GM19043 (cell line): ENCODE results near the gene MAPKAPK2.
"Not testable (repeated sequence)": the region's sequence is repeated elsewhere in the genome, so short reads cannot be mapped to it uniquely, and the experiment has no call there.

Source experiments
- ATAC-seq: cut with Tn5 transposase; IDR thresholded peaks from one replicate; pipeline ENCODE4 v1.9.1; 2021; ENCODE audit warnings: low read depth; ENCODE audit not compliant: unreplicated experiment

The MAPKAPK2 gene

DNA sequence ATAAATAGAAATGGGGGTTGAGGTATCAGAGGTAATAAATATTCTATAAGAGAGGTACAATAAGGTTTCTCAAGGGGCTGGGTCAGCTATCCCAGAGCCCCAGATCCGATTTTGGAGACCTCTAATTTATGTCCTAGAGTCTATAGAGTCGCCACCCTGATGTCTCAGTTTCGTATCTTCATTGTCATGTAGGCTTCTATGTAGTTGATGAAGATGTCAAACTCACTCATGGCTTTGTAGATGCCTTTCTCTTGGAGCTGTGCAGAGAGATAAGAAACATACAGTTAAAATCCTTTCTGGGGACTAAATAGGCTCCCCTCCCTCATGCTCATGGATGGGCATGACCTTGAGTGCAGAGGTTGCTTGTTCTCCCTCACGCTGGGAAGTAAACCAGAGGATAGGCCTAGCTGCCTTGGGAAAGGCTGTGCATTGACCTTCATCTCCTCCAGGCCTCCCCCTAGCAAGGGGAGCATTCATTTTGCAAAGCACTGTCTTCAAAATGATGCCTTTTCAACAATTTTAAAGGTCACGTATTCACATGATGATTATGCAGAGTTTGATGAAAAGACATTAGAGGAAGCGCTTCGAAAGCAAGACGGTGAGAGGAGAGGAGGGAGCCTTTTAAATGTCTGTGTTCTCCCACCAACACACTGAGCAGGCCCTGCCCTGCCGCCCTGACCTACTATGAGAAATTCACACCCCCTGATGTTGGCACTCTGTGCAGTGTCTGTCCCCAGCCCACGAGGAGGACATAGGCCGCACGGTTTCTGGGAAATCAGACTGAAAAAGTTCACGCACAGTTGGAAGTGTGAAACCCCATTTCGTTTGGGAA lies 84.0 kb downstream of the MAPKAPK2 start:
- peak; percentile 5 for ATAC-seq

DNA sequence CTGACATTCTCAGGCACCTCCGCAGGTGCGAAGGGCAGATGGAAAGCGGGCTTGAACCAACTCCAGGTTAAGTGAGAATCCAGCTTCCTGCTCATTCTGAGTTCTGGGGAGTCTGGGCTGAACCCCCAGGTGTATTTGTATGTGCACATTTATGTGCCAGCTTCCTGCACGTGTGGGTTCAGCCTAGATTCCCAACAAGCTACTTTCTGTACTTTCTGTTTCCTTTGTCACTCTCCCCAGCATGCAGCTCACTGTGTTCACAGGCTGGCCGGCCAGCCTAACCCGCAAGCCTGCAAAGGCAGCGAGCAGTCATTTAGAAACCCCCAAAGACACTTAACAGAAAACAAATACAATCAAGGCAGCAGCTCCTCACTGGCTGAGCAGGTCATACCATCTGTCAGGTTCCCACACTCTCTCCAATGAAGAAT lies 84.6 kb downstream of the MAPKAPK2 start:
- peak; percentile 64 for ATAC-seq

DNA sequence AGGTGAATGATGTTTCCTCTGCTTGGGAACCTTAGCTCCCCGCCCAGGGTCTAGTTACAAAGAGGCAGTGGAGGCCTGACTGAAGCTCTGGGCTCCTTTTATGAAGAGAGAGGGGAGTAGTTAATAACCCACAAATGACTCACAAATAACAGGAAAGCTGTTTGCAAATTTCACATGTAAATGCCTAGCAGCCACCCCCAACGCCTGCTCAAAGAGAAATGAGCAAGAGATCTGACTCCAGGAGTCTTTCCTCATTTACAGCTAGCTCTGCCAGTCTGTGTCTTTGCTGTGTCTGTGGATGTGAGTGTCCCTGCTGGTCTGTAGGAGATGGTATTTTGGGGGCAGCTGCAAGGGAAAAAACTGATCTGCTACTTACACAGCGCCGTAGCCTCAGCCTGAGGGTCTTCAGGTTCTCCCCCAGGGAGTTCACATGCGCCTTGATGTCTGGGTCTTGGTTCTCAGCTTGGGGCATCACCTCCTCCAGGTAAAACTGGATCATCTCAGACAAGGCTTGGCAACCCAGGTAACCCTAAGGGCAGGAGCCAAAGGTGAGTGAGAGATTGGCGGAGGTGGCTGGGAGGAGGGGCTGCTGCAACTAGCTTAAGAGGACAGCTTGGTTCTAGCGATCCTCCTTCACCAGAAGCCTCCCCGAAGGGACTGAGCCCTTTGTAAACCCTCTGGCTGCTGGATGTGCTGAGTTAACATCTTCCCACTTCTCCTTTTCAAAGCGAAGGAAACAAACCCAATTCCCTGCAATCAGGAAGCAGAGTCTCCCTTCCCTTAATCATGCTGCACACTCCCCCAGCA lies 86.0 kb downstream of the MAPKAPK2 start, which contains the start of gene IL19:
Gene IL19 (plus strand): TSS at position 243 of the 807 bp plus-strand sequence. CDS start 65,890 bp downstream, outside the sequence.
- ATAC-seq, result no peak

DNA sequence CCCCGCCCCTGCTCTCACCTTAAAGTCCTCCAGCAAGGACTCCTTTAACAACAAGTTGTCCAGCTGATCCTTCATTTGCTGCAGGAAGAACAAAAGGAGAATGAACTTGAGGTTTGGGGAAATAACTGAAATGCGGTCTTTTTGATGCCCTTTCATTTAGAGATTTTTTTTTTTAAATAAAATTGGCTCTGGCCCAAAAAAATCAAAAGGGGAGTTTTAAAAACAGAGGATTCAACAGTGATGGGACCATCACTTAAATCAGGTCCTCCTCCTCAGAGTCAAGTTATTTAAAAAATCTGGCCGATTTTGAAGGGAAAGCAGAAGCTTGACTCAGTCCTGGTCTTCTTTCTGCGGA lies 86.6 kb downstream of the MAPKAPK2 start:
- ATAC-seq, result no peak

DNA sequence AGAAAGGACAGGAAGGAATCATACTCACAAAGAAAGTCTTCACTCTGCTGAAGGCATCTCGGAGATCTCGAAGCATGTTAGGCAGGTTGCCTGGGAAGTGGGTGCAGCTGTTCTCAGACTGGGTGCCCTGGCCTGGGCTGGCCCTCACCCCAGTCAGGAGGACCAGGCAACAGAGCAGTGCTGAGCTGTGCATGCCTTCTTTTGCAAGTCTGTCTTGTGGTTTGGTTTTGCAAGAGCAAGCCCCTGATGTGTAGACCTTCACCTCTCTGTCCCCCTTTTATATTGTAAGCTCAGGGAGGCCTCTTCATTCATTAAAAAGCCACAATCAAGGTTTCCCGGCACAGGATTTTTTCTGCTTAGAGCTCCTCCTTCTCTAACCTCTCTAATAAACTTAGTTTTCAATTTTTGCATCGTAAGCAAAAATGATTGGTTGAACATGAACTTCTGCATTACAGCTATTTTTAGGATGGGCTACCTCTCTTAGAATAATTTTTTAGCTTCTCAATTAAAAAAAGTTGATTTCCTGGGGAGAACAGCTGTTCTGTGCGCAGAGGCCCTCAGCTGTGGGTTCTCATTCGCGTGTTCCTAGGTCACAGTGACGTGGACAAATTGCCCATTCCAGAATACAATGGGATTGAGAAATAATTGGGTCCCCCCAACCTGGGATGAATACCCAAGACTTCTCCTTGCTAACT lies 87.7 kb downstream of the MAPKAPK2 start, which contains the start of gene IL10:
Gene IL10 (minus strand): TSS at position 252 of the 695 bp plus-strand sequence. CDS start 59 bp downstream, at position 193.
- no peak for ATAC-seq

DNA sequence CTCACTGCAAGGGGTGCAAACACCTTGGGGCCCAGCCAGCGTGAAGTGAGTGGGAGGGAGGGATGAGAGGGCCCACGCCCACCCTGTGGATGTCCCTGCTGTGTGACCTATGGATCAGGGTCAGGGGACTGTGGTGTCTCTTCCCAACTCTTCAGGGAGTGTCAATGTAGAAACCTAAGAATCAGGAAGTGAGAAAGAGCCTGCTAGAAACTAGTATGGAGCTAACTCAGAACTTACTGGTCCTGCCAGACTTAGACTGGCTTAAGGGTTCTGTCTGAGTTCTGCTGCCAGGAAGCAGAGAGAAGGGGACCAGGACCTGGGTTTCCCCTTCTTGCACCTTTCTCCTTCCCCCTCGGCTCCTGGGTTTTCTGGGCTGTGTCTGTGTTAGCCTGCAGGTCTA lies 89.4 kb downstream of the MAPKAPK2 start:
- no peak for ATAC-seq

DNA sequence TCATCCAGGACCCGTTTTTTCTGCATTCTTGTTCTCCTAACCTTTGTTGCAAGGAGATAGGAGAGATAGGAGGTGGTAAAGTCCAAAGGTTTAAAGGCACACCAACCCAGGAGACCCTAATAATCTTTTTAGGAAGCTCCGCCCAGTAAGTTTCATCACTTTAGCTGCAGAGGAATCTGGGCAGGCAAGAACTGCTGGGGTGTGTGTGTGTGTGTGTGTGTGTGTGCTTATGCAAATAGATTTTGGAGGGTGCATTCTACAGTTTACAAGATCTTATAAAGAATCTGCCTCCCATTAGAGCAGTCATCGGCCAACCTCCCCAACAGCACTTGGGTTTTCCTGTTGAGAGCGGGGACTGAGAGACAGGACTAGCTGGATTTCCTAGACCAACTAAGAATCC lies 91.5 kb downstream of the MAPKAPK2 start:
- ATAC-seq, result no peak

DNA sequence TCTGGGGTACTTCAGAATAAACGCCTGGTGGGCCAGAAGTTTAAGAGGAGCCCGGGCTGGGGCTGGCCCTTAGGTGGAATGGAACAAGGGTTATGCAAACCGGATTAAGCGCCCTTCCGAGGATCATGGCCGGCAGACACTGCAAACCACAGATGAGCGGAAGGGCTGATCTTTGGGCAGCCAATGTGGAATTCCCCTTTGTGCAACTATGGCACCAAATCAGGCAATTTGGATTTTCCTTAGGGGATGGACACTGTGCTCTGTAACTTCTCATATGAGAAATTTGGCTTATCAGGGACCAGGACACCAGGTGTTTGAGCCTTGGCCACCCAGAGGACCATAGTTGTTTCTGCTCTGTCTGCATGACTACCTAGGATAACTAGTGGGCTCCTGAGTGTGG lies 93.3 kb downstream of the MAPKAPK2 start:
- no peak for ATAC-seq

DNA sequence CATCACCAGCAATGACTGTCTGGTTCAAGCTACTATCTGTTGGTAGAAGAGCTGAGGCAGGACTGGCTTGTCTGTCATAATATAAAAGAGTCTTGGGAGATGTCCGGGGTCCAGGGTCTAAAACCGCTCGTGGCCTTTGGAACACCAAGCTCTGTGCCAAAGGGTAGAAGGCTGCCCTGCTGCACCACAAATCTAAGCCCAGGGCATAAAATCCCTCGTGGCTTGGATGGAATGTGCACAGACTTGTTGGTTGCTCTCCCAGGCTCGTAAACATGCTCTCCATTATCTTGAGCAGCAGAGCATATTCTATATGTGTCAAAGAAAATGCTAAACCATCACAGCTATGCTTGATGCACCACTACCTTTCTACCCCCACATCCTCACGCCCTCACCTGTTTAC lies 94.2 kb downstream of the MAPKAPK2 start:
- ATAC-seq, result not testable (repeated sequence)

DNA sequence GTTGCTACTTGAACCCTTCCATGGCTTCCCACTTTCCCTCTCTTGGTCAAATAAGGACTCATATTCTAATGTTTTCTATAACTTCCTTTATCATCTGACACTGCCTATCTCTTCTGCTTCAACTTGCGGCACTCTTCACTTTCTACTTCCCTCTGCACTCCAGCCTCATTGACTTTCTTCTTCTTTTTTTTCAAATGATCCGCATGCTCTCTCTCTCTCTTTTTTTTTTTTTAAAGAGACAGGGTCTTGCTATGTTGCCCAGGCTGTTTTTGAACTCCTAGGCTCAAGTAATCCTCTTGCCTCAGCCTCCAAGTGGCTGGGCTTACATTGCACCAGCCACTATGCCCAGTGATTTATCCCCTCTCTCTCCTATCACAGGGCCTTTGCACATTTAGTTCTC lies 94.9 kb downstream of the MAPKAPK2 start:
- no peak for ATAC-seq

DNA sequence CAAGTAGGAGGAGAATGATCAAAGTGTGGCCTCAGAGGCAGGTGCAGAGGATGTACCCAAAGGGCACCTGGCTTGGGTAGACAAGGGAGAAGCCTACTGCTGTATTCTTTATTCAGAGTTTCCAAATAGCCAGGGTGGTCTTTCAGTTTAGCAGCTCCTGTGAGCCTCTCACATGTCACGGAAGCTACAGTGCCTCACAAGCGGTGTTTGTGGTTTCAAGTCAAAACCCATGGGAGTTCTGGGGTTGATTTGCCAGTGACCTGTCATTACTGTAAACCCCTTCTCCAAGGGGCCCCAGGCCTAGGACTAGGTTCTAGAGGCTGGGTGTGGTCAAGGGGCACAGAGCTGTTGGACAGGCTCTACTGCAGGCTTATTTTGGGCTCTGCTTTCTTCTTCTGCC lies 97.7 kb downstream of the MAPKAPK2 start:
- ATAC-seq, result peak; percentile 50

DNA sequence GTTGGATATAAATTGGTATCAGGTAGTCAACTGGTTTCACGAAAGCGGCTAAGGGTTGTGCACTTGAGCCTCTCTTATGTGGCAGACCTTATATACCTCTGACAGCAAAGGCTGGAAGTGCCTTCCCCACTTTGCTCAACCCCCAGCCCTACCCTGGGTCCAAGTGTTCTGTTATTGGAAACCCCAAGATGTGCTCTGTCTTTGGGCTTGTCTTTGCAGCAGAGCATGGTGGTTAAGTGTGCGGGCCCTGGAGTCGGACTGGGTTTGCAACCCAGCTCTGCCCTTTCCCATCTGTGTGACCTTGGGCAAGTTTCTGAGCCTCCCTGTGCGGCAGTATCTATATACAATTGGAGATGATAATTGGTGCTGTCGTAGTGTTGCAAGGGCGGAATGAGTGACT lies 98.8 kb downstream of the MAPKAPK2 start:
- ATAC-seq, result no peak
